ENCODE data around the gene SAMM50. TPM values are rescaled to one million over a fixed set of nuclear protein-coding genes. Genes with fewer than 3 reads are reported as not detected.

SAMM50 gene
- total RNA-seq, 4 donors from 2014 or later: 31.9 to 38.3 (median 32.1) TPM

DNA sequence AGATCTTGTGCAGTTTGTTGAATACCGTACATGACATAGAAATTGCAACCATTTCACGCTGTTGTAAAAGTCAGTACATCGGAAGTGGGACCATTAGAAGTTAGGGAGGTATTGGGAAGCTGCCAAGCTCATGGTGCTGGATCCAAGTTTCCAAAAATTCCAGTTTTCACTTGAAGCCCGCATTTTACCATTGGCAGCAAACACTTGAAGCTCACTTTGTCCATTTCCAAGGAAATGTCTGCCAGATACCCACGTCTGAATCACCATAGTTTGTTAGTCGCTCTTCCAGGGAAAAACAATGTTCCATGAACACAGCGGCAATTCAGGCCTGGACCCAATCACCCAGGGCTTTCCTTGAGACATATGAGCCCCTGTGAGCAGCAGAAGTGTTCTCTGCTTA, 46.3 kb downstream of the SAMM50 start:
- no peak overlapping the region for H3K27ac ChIP-seq
- no peaks in the 10 kb centered on the region for H3K4me1 ChIP-seq
- intact Hi-C loops (cut with DNase I): no loop called here
- H3K4me3 ChIP-seq (replicated peaks in 1 of 3): no peak overlapping the region
- WGBS, 2 donors: 88 to 89% methylated on average over 7 of the region's 7 CpGs
- no peak for TF ChIP-seq CTCF (IDR thresholded peaks at IDR 0.05)
- no peak for TF ChIP-seq POLR2A (IDR thresholded peaks at IDR 0.05)
- DNase-seq: no peak
- no peaks in the 10 kb centered on the region for H3K9me3 ChIP-seq
- H3K36me3 ChIP-seq: peaks cover 11 to 14% of the 10 kb centered on the region in 2 donors
- H3K27me3 ChIP-seq: no peaks in the 10 kb centered on the region

GRCh38 chr22:44002324-44002723, 47.1 kb downstream of the SAMM50 start:
- Histone ChIP-seq H3K4me3 (replicated peaks in 1 of 3) (no peak overlapping the region), H3K9me3 (no peaks in the 10 kb centered on the region), H3K27me3 (no peaks in the 10 kb centered on the region), H3K4me1 (no peaks in the 10 kb centered on the region), H3K36me3 (peaks cover 3 to 11% of the 10 kb centered on the region in 2 donors), H3K27ac (no peak overlapping the region)
- no peak for DNase-seq
- WGBS, 2 donors: 89 to 91% methylated on average over 11 of the region's 11 CpGs
- intact Hi-C loops (cut with DNase I): no loop called here
- TF ChIP-seq CTCF (IDR thresholded peaks at IDR 0.05): no peak
- TF ChIP-seq POLR2A (IDR thresholded peaks at IDR 0.05): no peak

GRCh38 chr22:44002997-44003396, 47.8 kb downstream of the SAMM50 start:
- H3K27me3 ChIP-seq: no peaks in the 10 kb centered on the region
- no peaks in the 10 kb centered on the region for H3K9me3 ChIP-seq
- intact Hi-C loops (cut with DNase I): no loop called here
- no peak for DNase-seq
- H3K4me3 ChIP-seq (replicated peaks in 1 of 3): no peak overlapping the region
- H3K4me1 ChIP-seq: no peaks in the 10 kb centered on the region
- no peak for TF ChIP-seq CTCF (IDR thresholded peaks at IDR 0.05)
- WGBS, 2 donors: 81 to 88% methylated on average over 8 of the region's 8 CpGs
- H3K36me3 ChIP-seq: peaks cover 0 to 5% of the 10 kb centered on the region in 2 donors
- no peak overlapping the region for H3K27ac ChIP-seq

GRCh38 chr22:44003405-44004103, 48.3 kb downstream of the SAMM50 start:
- no peaks in the 10 kb centered on the region for H3K9me3 ChIP-seq
- DNase-seq: no peak
- H3K4me1 ChIP-seq: no peaks in the 10 kb centered on the region
- no peaks in the 10 kb centered on the region for H3K27me3 ChIP-seq
- no peak for TF ChIP-seq CTCF (IDR thresholded peaks at IDR 0.05)
- TF ChIP-seq POLR2A (IDR thresholded peaks at IDR 0.05): no peak
- H3K36me3 ChIP-seq: no peaks in the 10 kb centered on the region
- intact Hi-C loops (cut with DNase I): no loop called here
- no peak overlapping the region for H3K4me3 ChIP-seq (replicated peaks in 1 of 3)
- H3K27ac ChIP-seq: no peak overlapping the region
- WGBS, 2 donors: 63 to 69% methylated on average over 5 to 7 of the region's 7 CpGs

DNA sequence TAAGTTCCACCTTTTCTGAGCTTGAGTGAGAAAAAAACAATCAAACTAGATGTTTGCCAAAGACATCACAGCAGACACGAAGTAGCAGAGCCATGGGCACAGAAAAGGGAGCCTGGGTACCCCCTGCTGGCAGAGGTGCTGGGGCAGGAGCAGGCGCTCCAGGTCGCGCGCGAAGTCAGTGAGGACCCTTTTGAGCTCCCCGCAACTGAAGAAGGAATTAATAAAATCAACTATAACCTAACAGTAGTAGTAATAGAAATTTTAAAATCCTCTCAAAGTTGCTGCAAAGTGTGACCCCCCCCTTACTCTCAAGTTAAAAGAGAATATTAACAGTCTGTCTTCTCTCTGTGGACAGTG, 48.8 kb downstream of the SAMM50 start:
- Histone ChIP-seq H3K27ac (no peak overlapping the region), H3K4me3 (replicated peaks in 1 of 3) (no peak overlapping the region), H3K36me3 (no peaks in the 10 kb centered on the region), H3K4me1 (no peaks in the 10 kb centered on the region), H3K9me3 (no peaks in the 10 kb centered on the region), H3K27me3 (no peaks in the 10 kb centered on the region)
- no peak for DNase-seq
- TF ChIP-seq CTCF (IDR thresholded peaks at IDR 0.05) (no peak), POLR2A (IDR thresholded peaks at IDR 0.05) (no peak)
- intact Hi-C loops (cut with DNase I): no loop called here
- 90 to 92% methylated on average over 7 of the region's 7 CpGs for WGBS, 2 donors

Measured in thyroid gland (tissue), 4 donors.